Left lung (tissue), 10 donors: ENCODE data around the gene VDAC1. TPM values are rescaled to one million over a fixed set of nuclear protein-coding genes. Genes with fewer than 3 reads are reported as not detected.

Source experiments
- ATAC-seq: fragments of 200-7000 bp; cut with Tn5 transposase; one replicate; pipeline ENCODE4 v1.9.1; 2020; ENCODE audit warnings: moderate library complexity
- DNase-seq, 4 donors: peaks; one replicate each; pipeline ENCODE4 v3.0.0-alpha.2; 2013 to 2020
- H3K27ac ChIP-seq, 2 donors: fragments of 200-600 bp; sonication (generic) in 1 of 2; one replicate each; pipeline versions ENCODE4 v1.5.0 to v1.8.0; 2020 to 2021
- H3K27me3 ChIP-seq, 2 donors: fragments of 200-600 bp; sonication (generic) in 1 of 2; one replicate each; pipeline versions ENCODE4 v1.5.0 to v1.8.0; 2020 to 2021
- H3K36me3 ChIP-seq, 2 donors: fragments of 200-600 bp; sonication (generic) in 1 of 2; one replicate each; pipeline versions ENCODE4 v1.5.0 to v1.8.0; 2020 to 2021
- H3K4me1 ChIP-seq, 2 donors: fragments of 200-600 bp; one replicate each; pipeline ENCODE4 v1.8.0; 2021
- H3K4me3 ChIP-seq, 2 donors: fragments of 200-600 bp; sonication (generic) in 1 of 2; one replicate each; pipeline versions ENCODE4 v1.5.0 to v1.8.0; 2020 to 2021; ENCODE audit warnings: mild to moderate bottlenecking in 1 of 2
- H3K9me3 ChIP-seq, 2 donors: fragments of 200-600 bp; sonication (generic) in 1 of 2; one replicate each; pipeline versions ENCODE4 v1.5.0 to v1.8.0; 2020 to 2021
- CTCF ChIP-seq, 2 donors: fragments of 200-600 bp; sonication (generic) in 1 of 2; IDR thresholded peaks; one replicate each; pipeline versions ENCODE4 v1.5.0 to v1.8.0; 2021; ENCODE audit warnings: antibody characterized with exemption in 2 of 2
- intact Hi-C, 2 donors: fragments of 100-400 bp; cut with DNase I; formaldehyde crosslinking; loops; one replicate each; pipeline versions ENCODE4 v1.11.2 to v1.14.2; 2022
- polyA plus RNA-seq, 6 donors: library from polyadenylated mRNA; unstranded; fragments of 120-200 nt; gene quantifications; one replicate each; pipeline ENCODE4 v1.2.1, GENCODE V29; 2013; ENCODE audit not compliant: insufficient read length in 6 of 6
- total RNA-seq, 2 donors: library from RNA; stranded (reverse); fragmentation: NEBNext Ultra II Directional; extraction: Animal tissue kit (Norgen Biotek cat#: 25700); gene quantifications; one replicate each; pipeline ENCODE4 v1.2.1, GENCODE V29; 2021
- donor health status: DM: no; HTN: yes; CAD: no.
- donor health status: DM: no; HTN: no; CAD: no.

The VDAC1 gene
- total and polyA plus RNA-seq, 8 donors = 118 to 186 (median 133) TPM

- DNase-seq = no peak
- H3K4me3 ChIP-seq = no peak overlapping the region
- intact Hi-C loops = no loop called here
- no peaks in the 10 kb centered on the region for H3K27me3 ChIP-seq
- no peak overlapping the region for H3K27ac ChIP-seq
- no peaks in the 10 kb centered on the region for H3K9me3 ChIP-seq
- no peak for TF ChIP-seq CTCF (IDR thresholded peaks at IDR 0.05)
- ATAC-seq = no peak
- no peaks in the 10 kb centered on the region for H3K4me1 ChIP-seq
- H3K36me3 ChIP-seq = no peaks in the 10 kb centered on the region
These were observed 46.5 kb upstream of the VDAC1 start for GRCh38 chr5:134051305-134051704.

- ATAC-seq (no peak), DNase-seq (no peak)
- TF ChIP-seq CTCF (IDR thresholded peaks at IDR 0.05) = no peak
- H3K27ac ChIP-seq = no peak overlapping the region
- no peaks in the 10 kb centered on the region for H3K36me3 ChIP-seq
- H3K4me1 ChIP-seq = no peaks in the 10 kb centered on the region
- H3K4me3 ChIP-seq = no peak overlapping the region
- H3K27me3 ChIP-seq = no peaks in the 10 kb centered on the region
- no peaks in the 10 kb centered on the region for H3K9me3 ChIP-seq
- intact Hi-C loops = no loop called here
These were observed 44.1 kb upstream of the VDAC1 start for GRCh38 chr5:134048864-134049263.

- Histone ChIP-seq H3K36me3 (no peaks in the 10 kb centered on the region), H3K4me1 (no peaks in the 10 kb centered on the region), H3K4me3 (no peak overlapping the region), H3K9me3 (no peaks in the 10 kb centered on the region), H3K27ac (no peak overlapping the region), H3K27me3 (no peaks in the 10 kb centered on the region)
- ATAC-seq = no peak
- TF ChIP-seq CTCF (IDR thresholded peaks at IDR 0.05) = no peak
- no peak for DNase-seq
- intact Hi-C loops = no loop called here
These were observed 42.9 kb upstream of the VDAC1 start for GRCh38 chr5:134047687-134048056.

GRCh38 chr5:134046801-134047686 is 42.3 kb upstream of the VDAC1 start:
- ATAC-seq = no peak
- H3K9me3 ChIP-seq = no peaks in the 10 kb centered on the region
- TF ChIP-seq CTCF (IDR thresholded peaks at IDR 0.05) = no peak
- intact Hi-C loops = no loop called here
- H3K27ac ChIP-seq = no peak overlapping the region
- H3K36me3 ChIP-seq = no peaks in the 10 kb centered on the region
- no peak for DNase-seq
- H3K4me1 ChIP-seq = no peaks in the 10 kb centered on the region
- no peak overlapping the region for H3K4me3 ChIP-seq
- no peaks in the 10 kb centered on the region for H3K27me3 ChIP-seq

- DNase-seq = no peak
These were observed 41.6 kb upstream of the VDAC1 start for GRCh38 chr5:134046330-134046729.

More at GRCh38 chr5:134046330-134046729, 41.6 kb upstream of the VDAC1 start:
- ATAC-seq = no peak
- H3K4me1 ChIP-seq = no peaks in the 10 kb centered on the region
- no peaks in the 10 kb centered on the region for H3K27me3 ChIP-seq
- intact Hi-C loops = no loop called here
- no peak for TF ChIP-seq CTCF (IDR thresholded peaks at IDR 0.05)
- no peaks in the 10 kb centered on the region for H3K36me3 ChIP-seq
- H3K4me3 ChIP-seq = no peak overlapping the region
- no peaks in the 10 kb centered on the region for H3K9me3 ChIP-seq
- no peak overlapping the region for H3K27ac ChIP-seq
